Inflammatory macrophage treated with lipopolysaccharide for 4 hours (primary cell): ENCODE measurements around the gene AGMO.

Source experiments
- DNase-seq: peaks from one replicate; pipeline ENCODE4 v3.0.0-alpha.2; 2020

The AGMO gene

DNA sequence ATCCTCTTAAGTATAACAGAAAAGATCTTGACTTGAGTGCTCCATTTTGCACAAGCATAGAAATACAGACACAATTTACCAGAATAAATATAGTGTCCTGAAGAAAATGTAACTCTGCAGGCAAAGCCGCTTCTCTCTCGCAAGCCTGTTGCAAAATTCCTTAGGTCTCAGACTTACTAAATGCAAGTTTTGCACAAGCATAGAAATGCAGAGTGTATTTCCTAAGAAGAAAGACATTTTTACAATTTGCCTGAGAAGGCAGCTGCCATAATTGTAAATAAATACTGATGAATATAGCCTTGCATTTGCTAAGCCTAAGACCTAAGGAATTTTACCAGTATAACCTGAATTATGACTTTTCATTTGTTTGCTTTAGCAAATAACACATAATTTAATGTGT lies 67.1 kb downstream of the AGMO start:
- DNase-seq: no peak

DNA sequence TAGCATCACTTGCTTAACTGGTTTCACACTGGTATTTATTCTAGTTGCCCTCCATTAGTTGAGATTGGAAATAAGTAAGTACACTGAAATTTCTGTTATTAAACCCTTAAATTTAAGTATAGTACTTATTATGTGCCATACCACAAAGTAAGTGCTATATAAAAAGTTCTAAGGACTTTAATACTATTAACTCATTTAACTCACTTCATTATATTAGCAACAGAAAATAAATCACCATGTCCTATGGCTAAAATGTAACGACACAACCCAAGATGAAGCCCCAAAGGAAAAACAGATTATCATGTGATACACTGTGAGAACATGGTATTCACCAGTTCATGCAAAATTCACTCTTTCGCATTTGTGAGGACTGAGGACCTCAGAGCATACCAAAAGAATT lies 70.5 kb downstream of the AGMO start:
- DNase-seq: no peak

- no peak for DNase-seq
Observed at GRCh38 chr7:15490291-15490690, 71.5 kb downstream of the AGMO start.

DNA sequence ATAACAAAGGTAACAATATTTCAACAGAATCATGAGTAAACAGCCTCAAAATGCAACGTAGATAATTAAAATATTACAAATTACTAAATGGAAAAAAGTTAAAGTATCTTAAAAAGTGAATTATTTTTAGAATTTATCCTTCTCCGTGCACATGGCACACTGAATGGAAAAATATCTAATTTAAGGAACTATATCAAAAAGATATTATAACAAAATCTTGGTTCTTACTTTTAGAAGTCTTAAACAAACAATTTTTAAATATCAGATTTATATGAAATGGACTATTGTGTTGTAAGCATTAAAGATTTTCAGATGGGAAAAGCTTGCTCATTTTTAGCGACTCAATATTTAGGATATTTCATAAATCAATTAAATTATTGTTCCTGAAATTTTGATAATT lies 72.0 kb downstream of the AGMO start:
- no peak for DNase-seq

- DNase-seq: no peak
Observed at GRCh38 chr7:15489383-15489782, 72.4 kb downstream of the AGMO start.

DNA sequence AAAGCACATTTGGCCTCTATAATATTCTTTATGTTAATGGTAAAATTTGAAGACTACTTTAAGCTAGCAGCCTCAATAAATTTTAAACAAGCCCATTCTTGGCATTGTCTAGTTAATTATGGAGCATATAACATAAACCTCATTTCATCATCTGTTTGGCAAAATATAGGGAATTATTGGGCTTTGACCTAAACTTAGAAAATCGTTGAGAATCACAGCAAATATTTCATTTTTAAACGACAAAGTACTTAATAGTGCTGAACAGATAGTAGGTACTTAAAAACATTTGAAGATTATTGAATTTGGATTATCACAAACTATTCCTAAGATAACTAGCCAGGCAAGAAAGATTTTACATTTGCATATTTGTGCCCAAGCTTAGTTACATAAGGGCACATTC lies 73.4 kb downstream of the AGMO start:
- DNase-seq: no peak

GRCh38 chr7:15487896-15488295 lies 73.9 kb downstream of the AGMO start:
- no peak for DNase-seq

GRCh38 chr7:15485998-15486397 lies 75.8 kb downstream of the AGMO start:
- no peak for DNase-seq

DNA sequence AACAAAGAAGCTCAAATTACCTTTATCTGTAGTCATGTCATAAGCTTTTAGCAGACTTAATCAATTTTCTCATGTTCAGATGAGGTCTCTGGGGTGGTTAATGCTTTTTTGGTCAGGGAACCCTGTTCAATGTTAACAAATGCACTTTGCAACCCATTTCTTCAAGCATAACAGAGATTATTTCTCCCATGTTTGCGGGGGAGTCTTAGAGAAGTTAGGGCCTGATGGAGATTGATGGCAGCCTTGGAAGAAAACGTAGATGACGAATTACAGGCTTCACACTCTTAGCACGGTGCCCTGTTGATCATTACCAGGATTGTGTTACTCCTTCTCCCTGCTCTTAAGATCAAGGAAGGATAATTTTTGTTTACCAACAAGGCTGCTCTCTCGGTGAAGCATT lies 76.4 kb downstream of the AGMO start:
- no peak for DNase-seq

- no peak for DNase-seq
Observed at GRCh38 chr7:15481132-15481531, 80.7 kb downstream of the AGMO start.

DNA sequence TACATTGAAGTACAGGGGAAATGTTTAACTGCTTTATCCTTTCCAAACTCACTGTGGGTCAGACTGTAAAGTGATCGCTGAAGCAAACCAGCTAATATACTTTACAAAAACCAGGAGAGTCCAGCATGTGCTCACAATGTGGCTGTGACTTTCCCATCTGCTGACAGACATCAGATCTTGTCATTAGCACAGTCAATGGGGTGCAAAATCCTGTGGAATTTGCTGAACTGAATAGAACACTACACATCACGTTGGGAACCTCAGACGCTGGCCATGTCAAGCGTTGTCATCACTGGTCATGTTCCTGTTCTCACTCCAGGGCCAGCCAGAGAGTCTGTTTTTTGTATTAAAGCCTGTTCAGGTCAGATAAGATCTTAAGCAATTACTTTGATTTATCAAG lies 83.4 kb downstream of the AGMO start:
- DNase-seq: no peak

DNA sequence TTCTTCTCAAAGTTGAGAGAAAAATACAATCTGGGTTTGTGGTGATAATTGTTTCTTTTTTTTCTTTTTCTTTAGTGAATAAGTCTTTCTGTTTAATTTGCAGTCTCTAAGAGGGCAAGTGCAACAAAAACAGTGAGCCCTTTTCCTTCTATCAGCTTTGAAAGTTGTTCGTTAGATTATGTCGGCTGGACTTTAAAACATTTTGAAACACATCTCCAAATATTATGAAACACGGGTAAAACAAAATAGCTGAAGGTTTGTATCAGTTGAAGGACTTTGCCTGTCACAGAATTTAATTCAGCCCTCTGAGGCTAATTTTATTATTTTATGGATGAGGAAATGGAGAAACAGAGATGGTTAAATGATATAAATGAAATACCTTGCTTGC lies 85.3 kb downstream of the AGMO start:
- DNase-seq: no peak

- no peak for DNase-seq
Observed at GRCh38 chr7:15475808-15476530, 85.8 kb downstream of the AGMO start.

DNA sequence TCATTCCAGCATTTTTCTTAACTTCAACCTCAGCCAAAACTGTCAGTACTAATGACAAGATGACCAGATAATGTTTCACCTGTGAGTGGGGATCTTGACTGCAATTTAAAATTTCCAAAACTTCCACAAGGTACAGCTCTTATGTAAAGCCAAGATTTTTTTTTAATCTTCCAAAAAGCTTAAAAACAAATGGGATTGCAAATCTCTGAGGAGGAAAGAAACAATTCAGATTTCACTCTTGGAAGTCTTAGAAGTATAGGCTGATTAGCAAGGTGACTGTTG lies 90.2 kb downstream of the AGMO start:
- no peak for DNase-seq

DNA sequence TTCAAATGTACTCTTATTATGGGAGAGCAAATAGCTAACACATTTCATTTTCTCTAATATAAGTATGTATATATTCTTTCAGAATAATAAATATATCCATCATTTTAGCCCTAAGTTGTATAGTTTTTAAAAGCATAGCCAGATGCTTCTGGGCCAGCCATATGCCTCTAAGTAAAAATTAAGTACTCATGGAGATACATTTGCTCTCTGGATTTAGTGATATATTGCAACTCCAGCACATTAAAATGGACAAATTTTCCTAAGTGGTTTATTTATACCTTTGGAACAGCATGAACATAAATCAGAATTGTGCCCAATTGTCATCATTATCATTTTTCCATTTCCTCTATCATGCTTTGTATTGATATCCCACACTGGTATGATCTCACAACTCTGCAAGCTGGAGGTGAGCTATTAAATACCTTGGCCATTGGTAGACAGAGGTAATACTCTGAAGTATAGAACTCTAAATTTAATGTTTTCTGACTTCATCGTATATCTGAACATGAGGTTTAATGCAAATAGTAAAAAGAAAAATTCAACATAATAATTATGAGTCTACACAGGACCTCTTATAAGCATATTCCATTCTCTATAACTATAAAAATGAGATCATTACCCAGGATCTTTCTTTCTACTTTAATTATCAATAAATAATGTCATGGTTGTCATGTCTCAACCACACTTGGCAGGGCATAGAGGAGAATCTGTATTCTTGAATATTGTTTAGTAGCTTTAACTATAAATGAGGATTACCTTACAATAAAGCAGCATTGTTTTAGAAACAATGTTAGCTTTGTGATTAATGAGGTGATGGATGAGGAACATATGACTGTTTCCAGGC lies 90.8 kb downstream of the AGMO start:
- no peak for DNase-seq

- no peak for DNase-seq
Observed at GRCh38 chr7:15464667-15465121, 97.1 kb downstream of the AGMO start.

GRCh38 chr7:15463801-15464666 lies 97.8 kb downstream of the AGMO start:
- DNase-seq: no peak

GRCh38 chr7:15462721-15463389 lies 99.0 kb downstream of the AGMO start:
- DNase-seq: no peak

DNA sequence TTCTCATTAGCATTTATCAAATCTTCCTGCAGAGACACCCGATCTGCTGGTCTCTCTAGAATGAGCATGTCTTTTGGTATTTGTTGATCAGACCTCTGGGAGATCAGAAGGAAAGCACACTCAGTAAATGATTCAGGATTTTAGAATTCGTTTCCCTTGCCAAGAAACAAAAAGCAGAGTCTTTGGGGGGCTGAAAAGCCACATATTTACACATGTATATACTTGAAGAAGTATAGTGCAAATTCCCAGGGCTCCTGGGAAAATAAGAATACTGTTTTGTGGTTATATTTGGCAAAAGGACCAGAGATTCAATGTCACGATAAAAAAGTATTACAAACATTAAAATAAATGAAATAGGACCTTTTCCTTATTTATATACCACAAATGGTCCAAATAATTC lies 100.2 kb downstream of the AGMO start:
- no peak for DNase-seq

- no peak for DNase-seq
Observed at GRCh38 chr7:15459018-15459615, 102.7 kb downstream of the AGMO start.

- DNase-seq: no peak
Observed at GRCh38 chr7:15457990-15458955, 103.5 kb downstream of the AGMO start.
